Measurements from ENCODE around the gene MINDY4. TPM values are rescaled to one million over a fixed set of nuclear protein-coding genes. Genes with fewer than 3 reads are reported as not detected.

Gene MINDY4
- total and polyA plus RNA-seq, 2 of the 8 experiments (the other 6 are each of a cell fraction or from before 2014, with no cell fraction given) = 1.3 to 3.6 TPM

GRCh38 chr7:30804078-30804661 is 33.0 kb downstream of the MINDY4 start:
- no peaks in the 10 kb centered on the region for H3K79me1 ChIP-seq (ENCODE audit: low read depth, low read length)
- POLR2A ChIA-PET (ENCODE audit: partially characterized antibody) = no interaction called here
- H3K27ac ChIP-seq (ENCODE audit: low read depth, low read length) = no peak overlapping the region
- no peak overlapping the region for H3K4me3 ChIP-seq (ENCODE audit: extremely low read depth in 1 of 4, insufficient read depth in 2 of 4, low read depth in 3 of 4, low read length in 4 of 4)
- no peak overlapping the region for H4K8ac ChIP-seq (ENCODE audit: extremely low read depth, insufficient read depth, low read length)
- WGBS, 2 experiments (ENCODE audit: extremely low coverage in 1 of 2, insufficient coverage in 1 of 2, insufficient read length in 1 of 2, insufficient replicate concordance in 2 of 2, low coverage in 1 of 2, low lambda C conversion rate in 2 of 2, missing lambda C conversion rate in 1 of 2) = 87% methylated on average over 3 of the region's 3 CpGs; no CpG with 5 or more reads in 1 of the 2 experiments
- no peak overlapping the region for H3K18ac ChIP-seq (ENCODE audit: extremely low read depth, low read length)
- no peak overlapping the region for H2BK120ac ChIP-seq (replicated peaks; ENCODE audit: low read depth, low read length)
- CTCF ChIA-PET (ENCODE audit: partially characterized antibody) = interaction anchor here (0.9 to 4.1 kb wide), 10 partner anchors 12 to 281 kb away, joined by 3 to 19 read pairs (median 4); no protein-coding TSS in a partner anchor
- peaks cover 0 to 3% of the 10 kb centered on the region in 2 experiments; a peak in 1 of 4 replicates for H3K9me3 ChIP-seq (ENCODE audit: insufficient read depth in 2 of 2, low read depth in 1 of 2, low read length in 1 of 2)
- no peaks in the 10 kb centered on the region for H3K4me1 ChIP-seq (replicated peaks in 1 of 4; ENCODE audit: control insufficient read depth in 3 of 4, insufficient read depth in 4 of 4, low read length in 3 of 4)
- H3K79me2 ChIP-seq (ENCODE audit: control insufficient read depth in 1 of 2, insufficient read depth in 2 of 2, low read length in 2 of 2) = no peaks in the 10 kb centered on the region
- no peak for FAIRE-seq
- H2BK15ac ChIP-seq (ENCODE audit: low read length) = no peak overlapping the region
- H3K9ac ChIP-seq (replicated peaks in 1 of 4; ENCODE audit: extremely low read depth in 1 of 4, low read depth in 3 of 4, low read length in 3 of 4) = no peak overlapping the region
- no peak overlapping the region for H3K4me2 ChIP-seq (ENCODE audit: insufficient read depth in 1 of 2, low read depth in 2 of 2, low read length in 2 of 2)
- no peak overlapping the region for H3K14ac ChIP-seq (ENCODE audit: insufficient read length)
- peaks cover 4% of the 10 kb centered on the region; the same call in 1 of the 2 replicates for H3K23me2 ChIP-seq (ENCODE audit: low read depth, low read length)
- no peak overlapping the region for H2BK12ac ChIP-seq (ENCODE audit: low read depth, low read length)
- no peak overlapping the region for H2BK5ac ChIP-seq (ENCODE audit: low read depth, low read length)
- no peak overlapping the region for H4K91ac ChIP-seq (replicated peaks; ENCODE audit: insufficient read length, low read length)
- no peak overlapping the region for H3K56ac ChIP-seq (replicated peaks; ENCODE audit: insufficient read length, low read depth, low read length)
- no peak overlapping the region for H2AK5ac ChIP-seq (ENCODE audit: low read depth, low read length)
- H4K20me1 ChIP-seq (replicated peaks in 1 of 2; ENCODE audit: control insufficient read depth in 1 of 2, insufficient read depth in 2 of 2, low read length in 2 of 2) = peaks cover 0 to 2% of the 10 kb centered on the region in 2 experiments
- TF ChIP-seq SIRT6 (IDR thresholded peaks at IDR 0.05; ENCODE audit: low read length) (no peak), SIN3A (conservative IDR thresholded peaks at IDR 0.05 in 1 of 2, IDR thresholded peaks at IDR 0.05 in 1 of 2; ENCODE audit: low read depth in 1 of 2, low read length in 2 of 2) (no peak), RBBP5 (IDR thresholded peaks at IDR 0.05; ENCODE audit: borderline replicate concordance, low read depth, low read length) (no peak), CHD2 (IDR thresholded peaks at IDR 0.05; ENCODE audit: low read length) (no peak), SRF (IDR thresholded peaks at IDR 0.05; ENCODE audit: low read depth, low read length) (no peak), USF2 (IDR thresholded peaks at IDR 0.05; ENCODE audit: low read length) (no peak), ZNF274 (IDR thresholded peaks at IDR 0.05; ENCODE audit: borderline replicate concordance, extremely low read depth, low read length) (no peak), TBP (IDR thresholded peaks at IDR 0.05; ENCODE audit: low read depth, low read length) (no peak), CBX5 (IDR thresholded peaks at IDR 0.05; ENCODE audit: low read depth, low read length) (no peak), TCF12 (IDR thresholded peaks at IDR 0.05; ENCODE audit: low read depth, low read length) (no peak)
- H3K36me3 ChIP-seq (ENCODE audit: control insufficient read depth in 2 of 4, insufficient read depth in 4 of 4, low read length in 3 of 4) = no peaks in the 10 kb centered on the region
- no peak overlapping the region for H2AFZ ChIP-seq (ENCODE audit: low read length)
- H3K23ac ChIP-seq (ENCODE audit: insufficient read length) = no peak overlapping the region
- no peaks in the 10 kb centered on the region for H3K27me3 ChIP-seq (replicated peaks in 1 of 4; ENCODE audit: control insufficient read depth in 3 of 4, extremely low read depth in 1 of 4, insufficient read depth in 3 of 4, low read length in 3 of 4)
- no peak overlapping the region for H3K4ac ChIP-seq (replicated peaks; ENCODE audit: insufficient read length, low read depth, low read length)
- no peak overlapping the region for H2BK20ac ChIP-seq (ENCODE audit: low read length)
- DNase-seq (ENCODE audit: low read depth in 1 of 2, low spot score in 2 of 2) = no peak
- H4K5ac ChIP-seq (ENCODE audit: insufficient read length, low read depth, low read length) = no peak overlapping the region

Measured in H1 (cell line).